ENCODE data around the gene CFAP53. TPM values are rescaled to one million over a fixed set of nuclear protein-coding genes. Genes with fewer than 3 reads are reported as not detected.

CFAP53 gene
- total RNA-seq, 1 experiment from 2014 or later: 0.15 TPM

- Histone ChIP-seq H3K56ac (ENCODE audit: insufficient read length, low read depth, low read length) (no peak overlapping the region), H4K8ac (replicated peaks; ENCODE audit: insufficient read length, low read depth, low read length) (no peak overlapping the region), H3K27ac (ENCODE audit: insufficient read length, low read depth, low read length) (no peak overlapping the region), H3K79me1 (ENCODE audit: insufficient read depth, low read depth, low read length, poor library complexity, severe bottlenecking) (no peaks in the 10 kb centered on the region), H3K18ac (ENCODE audit: insufficient read length, low read depth, low read length) (no peak overlapping the region), H3K9ac (ENCODE audit: extremely low read depth, insufficient read length, low read length) (no peak overlapping the region), H3K4me2 (ENCODE audit: insufficient read depth, insufficient read length, low read length) (no peak overlapping the region), H3T11ph (ENCODE audit: low read length) (no peak overlapping the region), H3K9me3 (ENCODE audit: control insufficient read depth, low read depth, low read length) (no peaks in the 10 kb centered on the region), H3K14ac (ENCODE audit: insufficient read depth, low read length) (no peak overlapping the region), H4K20me1 (ENCODE audit: control insufficient read depth, insufficient read depth, insufficient read length) (no peaks in the 10 kb centered on the region), H2AK5ac (ENCODE audit: insufficient read length, low read length) (no peak overlapping the region), H3K4ac (ENCODE audit: low read depth, low read length) (no peak overlapping the region), H2BK20ac (ENCODE audit: low read depth, low read length, poor library complexity, severe bottlenecking) (no peak overlapping the region), H2BK15ac (ENCODE audit: low read depth, low read length) (no peak overlapping the region), H2BK5ac (ENCODE audit: insufficient read length, low read length) (no peak overlapping the region), H2AFZ (ENCODE audit: low read length) (no peak overlapping the region), H3K79me2 (ENCODE audit: insufficient read depth, low read length) (no peaks in the 10 kb centered on the region), H4K5ac (ENCODE audit: insufficient read length, low read depth, low read length) (no peak overlapping the region), H3K27me3 (ENCODE audit: insufficient read depth, low read length) (no peaks in the 10 kb centered on the region), H3K4me1 (ENCODE audit: insufficient read depth, low read length) (no peaks in the 10 kb centered on the region), H3K23me2 (ENCODE audit: insufficient read length, low read depth, low read length, poor library complexity, severe bottlenecking) (no peaks in the 10 kb centered on the region), H2BK12ac (ENCODE audit: insufficient read length, low read depth, low read length) (no peak overlapping the region), H2BK120ac (ENCODE audit: low read depth, low read length, poor library complexity, severe bottlenecking) (no peak overlapping the region), H3K23ac (ENCODE audit: insufficient read length, low read depth, low read length) (no peak overlapping the region), H4K91ac (ENCODE audit: insufficient read length, low read depth, low read length) (no peak overlapping the region)
- TF ChIP-seq CTCF (conservative IDR thresholded peaks at IDR 0.05): peak; percentile 70
- Mint-ChIP-seq H3K4me1 (peaks cover 2 to 5% of the 10 kb centered on the region in 2 experiments; a peak in 1 of 4 replicates), H3K27me3 (ENCODE audit: low read depth) (peaks cover 31% of the 10 kb centered on the region), H3K9me3 (peaks cover 17 to 32% of the 10 kb centered on the region in 2 experiments), H3K4me3 (no peak overlapping the region), H3K27ac (no peak overlapping the region), H3K36me3 (ENCODE audit: insufficient read depth in 1 of 3, low read depth in 3 of 3) (peaks cover 0 to 14% (median 5%) of the 10 kb centered on the region in 3 experiments; a peak in 5 of 7 replicates)
- no CpG with 5 or more reads among the region's 7 CpGs for WGBS (ENCODE audit: extremely low coverage, insufficient read length, low lambda C conversion rate)
- DNase-seq: peak; percentile 45
Observed at GRCh38 chr18:50218432-50219197, 47.7 kb downstream of the CFAP53 start.
